Measurements from ENCODE around the gene NR4A3. TPM values are rescaled to one million over a fixed set of nuclear protein-coding genes. Genes with fewer than 3 reads are reported as not detected.
A peak's percentile ranks its signal among the peaks of the same experiment; 100 is the strongest.

The NR4A3 gene
- polyA plus RNA-seq, 3 donors, result 0.88 to 2.1 (median 0.92) TPM

GRCh38 chr9:99896119-99896518 is 74.4 kb downstream of the NR4A3 start:
- Mint-ChIP-seq H3K27ac (no peak overlapping the region), H3K4me1 (no peaks in the 10 kb centered on the region), H3K36me3 (no peaks in the 10 kb centered on the region), H3K27me3 (ENCODE audit: low read depth in 3 of 3) (peaks cover 0 to 4% (median 2%) of the 10 kb centered on the region in 3 donors), H3K4me3 (no peak overlapping the region), H3K9me3 (peaks cover 0 to 2% (median 0%) of the 10 kb centered on the region in 7 donors)
- no peak for DNase-seq
- Histone ChIP-seq H3K4me2 (replicated peaks; ENCODE audit: extremely low read depth, low read length, poor library complexity, severe bottlenecking) (no peak overlapping the region), H2AFZ (ENCODE audit: insufficient read depth, low read depth, low read length, poor library complexity, severe bottlenecking) (no peak overlapping the region), H3K4me1 (ENCODE audit: control insufficient read depth in 1 of 2, insufficient read depth in 2 of 2, low read length in 2 of 2) (no peaks in the 10 kb centered on the region), H4K20me1 (ENCODE audit: insufficient read depth, low read length) (no peaks in the 10 kb centered on the region), H3K4me3 (replicated peaks in 1 of 3; ENCODE audit: low read depth in 2 of 3, low read length in 3 of 3) (no peak overlapping the region), H3K79me2 (ENCODE audit: insufficient read depth, low read length) (no peaks in the 10 kb centered on the region), H3K9ac (ENCODE audit: insufficient read depth, low read length, poor library complexity, severe bottlenecking) (no peak overlapping the region), H3K27me3 (ENCODE audit: control insufficient read depth in 2 of 2, insufficient read depth in 2 of 2, low read length in 2 of 2) (no peaks in the 10 kb centered on the region), H3K27ac (ENCODE audit: low read depth in 1 of 2, low read length in 2 of 2) (no peak overlapping the region), H3K9me3 (replicated peaks in 1 of 2; ENCODE audit: control insufficient read depth in 1 of 2, insufficient read depth in 1 of 2, low read length in 2 of 2) (no peaks in the 10 kb centered on the region), H3K36me3 (replicated peaks in 1 of 2; ENCODE audit: control insufficient read depth in 1 of 2, insufficient read depth in 2 of 2, low read length in 2 of 2) (no peaks in the 10 kb centered on the region)
- WGBS (ENCODE audit: insufficient coverage), result 80% methylated on average over 1 of the region's 2 CpGs
- no peak for TF ChIP-seq CTCF (IDR thresholded peaks at IDR 0.05)
- intact Hi-C loops (cut with micrococcal nuclease), result no loop called here

- H3K4me3 Mint-ChIP-seq, result peak overlapping the region in 1 of 2 donors; percentile 36
- H3K27ac Mint-ChIP-seq, result no peak overlapping the region
- Histone ChIP-seq H3K36me3 (replicated peaks in 1 of 2; ENCODE audit: control insufficient read depth in 1 of 2, insufficient read depth in 2 of 2, low read length in 2 of 2) (no peaks in the 10 kb centered on the region), H3K27ac (ENCODE audit: low read depth in 1 of 2, low read length in 2 of 2) (no peak overlapping the region), H3K4me1 (ENCODE audit: control insufficient read depth in 1 of 2, insufficient read depth in 2 of 2, low read length in 2 of 2) (peaks cover 8 to 17% of the 10 kb centered on the region in 2 donors), H4K20me1 (ENCODE audit: insufficient read depth, low read length) (no peaks in the 10 kb centered on the region), H3K79me2 (ENCODE audit: insufficient read depth, low read length) (peaks cover 13% of the 10 kb centered on the region), H3K27me3 (ENCODE audit: control insufficient read depth in 2 of 2, insufficient read depth in 2 of 2, low read length in 2 of 2) (no peaks in the 10 kb centered on the region), H2AFZ (ENCODE audit: insufficient read depth, low read depth, low read length, poor library complexity, severe bottlenecking) (no peak overlapping the region), H3K9me3 (replicated peaks in 1 of 2; ENCODE audit: control insufficient read depth in 1 of 2, insufficient read depth in 1 of 2, low read length in 2 of 2) (peaks cover 0 to 2% of the 10 kb centered on the region in 2 donors), H3K4me3 (replicated peaks in 1 of 3; ENCODE audit: low read depth in 2 of 3, low read length in 3 of 3) (no peak overlapping the region), H3K9ac (ENCODE audit: insufficient read depth, low read length, poor library complexity, severe bottlenecking) (no peak overlapping the region), H3K4me2 (replicated peaks; ENCODE audit: extremely low read depth, low read length, poor library complexity, severe bottlenecking) (no peak overlapping the region)
- no CpG with 5 or more reads among the region's 1 CpG for WGBS (ENCODE audit: insufficient coverage)
- no peak for TF ChIP-seq CTCF (IDR thresholded peaks at IDR 0.05)
- intact Hi-C loops (cut with micrococcal nuclease), result loop anchor here in 1 of 2 donors (10.0 kb wide), 1 partner anchor 79 kb away; the partner anchor contains the start of gene NR4A3
- H3K36me3 Mint-ChIP-seq, result no peaks in the 10 kb centered on the region
- DNase-seq, result no peak
- peaks cover 4 to 7% (median 5%) of the 10 kb centered on the region in 3 donors for H3K27me3 Mint-ChIP-seq (ENCODE audit: low read depth in 3 of 3)
- peaks cover 19% of the 10 kb centered on the region for H3K4me1 Mint-ChIP-seq
- peaks cover 1 to 18% (median 4%) of the 10 kb centered on the region in 7 donors for H3K9me3 Mint-ChIP-seq
Measured at GRCh38 chr9:99903393-99903792, 81.7 kb downstream of the NR4A3 start.

All from CD14-positive monocyte (primary cell).